Stimulated activated CD8-positive, alpha-beta memory T cell treated with anti-CD3 and anti-CD28 coated beads, Interleukin-12 subunit alpha, Interleukin-12 subunit beta, amount 100 ng/mL, for 1 hour (primary cell): ENCODE data around the gene ZBTB26.

Experiments used
- DNase-seq: peaks from one replicate; pipeline ENCODE4 v3.0.0-alpha.2; 2020; ENCODE audit warnings: low read depth

ZBTB26 gene, protein sequence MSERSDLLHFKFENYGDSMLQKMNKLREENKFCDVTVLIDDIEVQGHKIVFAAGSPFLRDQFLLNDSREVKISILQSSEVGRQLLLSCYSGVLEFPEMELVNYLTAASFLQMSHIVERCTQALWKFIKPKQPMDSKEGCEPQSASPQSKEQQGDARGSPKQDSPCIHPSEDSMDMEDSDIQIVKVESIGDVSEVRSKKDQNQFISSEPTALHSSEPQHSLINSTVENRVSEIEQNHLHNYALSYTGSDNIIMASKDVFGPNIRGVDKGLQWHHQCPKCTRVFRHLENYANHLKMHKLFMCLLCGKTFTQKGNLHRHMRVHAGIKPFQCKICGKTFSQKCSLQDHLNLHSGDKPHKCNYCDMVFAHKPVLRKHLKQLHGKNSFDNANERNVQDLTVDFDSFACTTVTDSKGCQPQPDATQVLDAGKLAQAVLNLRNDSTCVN

GRCh38 chr9:122931226-122932121 lies at the start of gene ZBTB26:
TSS of gene ZBTB26 (minus strand) at chr9:122931512. CDS start at chr9:122919934, 11,578 bp downstream.
- DNase-seq, result peak; percentile 85

GRCh38 chr9:122978601-122979000 lies 47.3 kb upstream of the ZBTB26 start:
- DNase-seq, result no peak

DNA sequence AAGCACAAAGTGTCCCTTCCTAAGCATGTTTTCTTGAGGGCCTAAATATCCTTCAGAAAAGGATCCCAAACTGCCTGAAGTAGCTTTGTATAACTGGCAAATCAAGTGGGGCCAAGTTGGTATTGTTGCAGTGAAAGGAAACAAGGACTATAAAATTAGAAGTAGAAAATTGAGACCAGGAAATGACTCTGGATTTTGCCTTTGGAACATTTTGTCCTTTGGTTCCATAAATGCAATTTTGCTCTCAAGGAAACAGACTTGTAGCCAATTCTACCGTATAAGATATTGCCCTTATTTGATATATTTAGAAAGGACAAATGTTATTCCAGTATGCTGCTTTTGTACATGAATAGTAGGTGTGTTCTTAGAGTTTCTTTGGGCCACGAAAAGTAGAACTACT lies 43.9 kb upstream of the ZBTB26 start:
- DNase-seq, result no peak

DNA sequence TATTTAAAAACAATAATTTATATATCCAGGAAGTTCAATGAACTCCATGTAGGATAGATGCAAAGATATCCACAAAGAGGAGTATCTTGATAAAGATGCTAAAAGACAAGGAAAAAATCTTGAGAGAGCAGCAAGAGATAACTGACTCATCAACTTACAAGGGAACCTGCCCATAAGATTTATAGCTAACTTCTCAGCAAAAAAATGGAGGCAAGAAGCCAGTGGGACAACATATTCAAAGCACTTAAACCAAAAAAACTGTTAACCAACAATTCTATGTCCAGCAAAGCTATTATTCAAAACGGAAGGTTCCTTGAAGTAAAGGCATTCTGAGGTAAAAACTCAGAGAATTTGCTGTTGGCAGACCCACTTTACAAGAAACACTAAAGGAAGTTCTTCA lies 29.8 kb upstream of the ZBTB26 start:
- no peak for DNase-seq

- no peak for DNase-seq
These were observed 24.6 kb upstream of the ZBTB26 start for GRCh38 chr9:122955961-122956360.

DNA sequence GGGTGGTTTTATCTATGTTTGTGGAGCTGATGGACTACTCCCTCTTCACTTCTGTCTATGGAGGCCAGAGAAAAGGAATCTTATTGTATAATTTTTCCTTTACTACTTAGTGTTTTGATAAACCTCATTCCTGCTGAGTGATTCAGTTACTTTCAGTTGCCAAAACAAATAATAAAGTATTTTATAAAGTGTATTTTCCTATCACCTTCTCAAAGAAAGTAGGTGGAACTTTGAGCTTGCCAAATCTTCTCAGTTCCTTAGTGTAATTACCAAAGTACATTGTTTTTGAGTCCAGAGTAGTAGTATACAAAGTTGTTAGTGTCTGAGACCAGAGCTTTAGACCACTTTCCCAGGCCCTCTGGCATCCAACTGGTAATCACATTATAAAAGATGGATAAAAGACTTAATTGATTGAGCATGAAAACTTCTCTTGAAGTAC lies 23.0 kb upstream of the ZBTB26 start:
- no peak for DNase-seq

- DNase-seq, result no peak
These were observed 19.7 kb upstream of the ZBTB26 start for GRCh38 chr9:122951056-122951455.

- no peak for DNase-seq
These were observed 19.0 kb upstream of the ZBTB26 start for GRCh38 chr9:122950263-122950662.

GRCh38 chr9:122949696-122950095 lies 18.4 kb upstream of the ZBTB26 start:
- no peak for DNase-seq

GRCh38 chr9:122948313-122948712 lies 17.0 kb upstream of the ZBTB26 start:
- DNase-seq, result no peak

- no peak for DNase-seq
These were observed 15.2 kb upstream of the ZBTB26 start for GRCh38 chr9:122946461-122947005.

DNA sequence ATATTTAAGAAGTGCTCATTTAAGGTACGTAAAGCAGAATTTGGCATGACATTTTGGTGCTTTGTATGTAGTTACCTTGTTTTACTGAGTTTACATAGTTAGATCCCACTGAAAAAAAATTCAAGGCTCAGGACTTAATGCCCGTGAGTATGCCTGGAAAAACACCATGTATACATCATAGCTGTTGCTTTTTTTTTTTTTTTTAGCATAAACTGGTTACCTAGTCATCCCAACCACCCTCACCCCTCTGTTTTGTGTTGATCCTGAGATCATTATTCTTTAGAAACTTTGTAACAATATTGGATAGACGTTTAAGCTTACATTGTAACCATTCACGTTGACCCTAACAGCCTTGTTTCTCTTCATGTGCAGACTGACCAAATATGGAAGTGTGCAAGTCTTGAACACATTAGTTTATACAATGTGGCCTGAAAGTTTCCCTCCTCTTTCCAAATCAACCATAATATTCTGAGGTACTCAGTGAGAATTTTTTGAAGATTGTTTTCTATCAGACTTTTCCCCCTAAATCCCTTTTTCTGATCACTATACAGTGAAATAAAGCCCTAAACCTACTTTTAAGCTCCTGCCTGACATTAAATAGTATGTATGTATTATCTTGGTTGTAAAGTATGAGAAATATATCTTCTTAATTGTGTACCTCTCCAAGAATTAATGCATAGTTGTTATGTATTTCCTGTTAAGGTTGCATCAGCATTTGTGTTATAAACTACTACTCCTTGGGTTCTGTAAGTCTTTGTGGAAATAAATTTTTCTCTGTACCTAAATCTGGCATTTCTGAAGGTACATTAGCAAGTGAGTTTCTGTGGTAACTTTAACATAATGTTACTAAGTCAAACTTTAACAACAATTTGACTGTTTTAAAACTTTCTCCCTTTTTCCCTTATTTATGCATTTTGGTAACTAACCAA lies 13.9 kb upstream of the ZBTB26 start:
- no peak for DNase-seq

DNA sequence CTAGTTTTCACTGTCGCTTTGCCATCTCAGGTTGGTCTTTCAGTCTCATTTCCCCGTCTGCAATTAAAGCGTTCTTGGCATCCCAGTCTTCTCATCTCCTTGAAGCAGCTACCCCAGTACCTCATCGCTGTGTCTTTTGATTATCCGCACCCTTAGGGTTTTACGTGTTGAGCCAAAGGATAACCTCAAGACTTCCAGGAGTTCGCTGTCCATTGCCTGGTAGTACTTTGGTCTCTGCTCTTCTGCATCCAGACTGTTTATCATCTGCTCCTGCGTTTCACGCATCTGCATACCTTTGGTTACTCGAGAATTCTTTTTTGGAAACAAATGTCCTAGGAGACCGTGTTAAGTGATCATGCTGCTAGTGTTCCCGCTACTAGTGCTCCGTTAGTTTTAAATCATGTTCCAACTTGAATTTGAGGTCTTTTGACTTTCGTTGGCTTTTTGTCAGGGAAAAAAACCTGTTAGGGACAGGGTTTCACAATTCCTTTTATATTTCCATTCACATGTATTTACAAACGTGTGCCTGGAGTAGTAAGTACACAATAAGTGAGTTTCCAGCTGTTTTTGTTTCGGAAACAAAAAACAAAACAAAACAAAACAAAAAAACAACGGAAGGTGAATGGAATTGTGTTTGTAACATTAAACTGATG lies 10.4 kb upstream of the ZBTB26 start:
- DNase-seq, result no peak

DNA sequence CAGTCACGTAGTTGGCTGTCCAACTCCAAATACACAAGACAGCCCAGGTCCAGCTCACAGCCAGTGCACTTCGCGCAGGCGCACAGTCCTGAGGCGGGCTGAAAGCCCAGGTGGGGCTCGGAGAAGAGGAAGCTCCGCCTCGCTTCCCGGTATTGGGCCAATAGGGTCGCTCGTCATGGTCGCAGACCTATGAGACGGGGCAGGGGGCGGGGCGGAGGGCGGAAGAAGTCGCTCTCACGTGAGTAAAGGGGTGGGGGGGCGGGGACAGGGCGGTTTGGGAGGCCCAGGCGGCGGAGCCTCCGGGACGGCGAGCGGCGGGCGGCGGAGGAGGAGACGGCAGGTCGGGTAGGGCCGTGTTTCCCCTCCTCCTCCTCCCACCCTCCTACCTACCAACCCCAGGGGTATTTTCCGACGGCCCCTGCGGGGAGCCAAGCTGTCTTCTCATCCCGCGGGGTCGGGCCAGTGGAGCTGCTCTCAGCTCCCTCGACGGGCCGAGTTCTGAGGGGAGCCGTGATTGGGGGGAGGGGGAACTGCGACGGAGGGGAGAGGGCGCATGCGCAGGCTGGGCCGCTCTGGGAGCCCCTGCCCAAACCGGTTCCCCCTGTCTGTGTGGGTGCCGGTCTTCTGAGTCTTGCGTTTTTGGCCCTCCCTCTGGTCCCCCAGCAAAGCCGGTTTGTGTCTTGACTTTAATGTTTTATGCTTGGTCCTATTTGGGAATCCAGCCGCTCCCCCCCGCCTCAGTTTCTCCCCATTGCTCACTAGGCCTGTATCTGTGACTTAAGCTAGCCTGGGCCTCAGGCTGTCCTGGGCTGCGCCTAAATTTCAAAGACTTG lies 9.7 kb upstream of the ZBTB26 start, which contains the start of gene RABGAP1:
Gene RABGAP1 (plus strand): TSS at position 272 of the 833 bp plus-strand sequence. CDS start 16,040 bp downstream, outside the sequence.
- peak; percentile 98 for DNase-seq

- DNase-seq, result no peak
These were observed 9.1 kb upstream of the ZBTB26 start for GRCh38 chr9:122940454-122940748.

GRCh38 chr9:122939601-122940000 lies 8.3 kb upstream of the ZBTB26 start:
- no peak for DNase-seq

GRCh38 chr9:122936883-122937282 lies 5.6 kb upstream of the ZBTB26 start:
- no peak for DNase-seq

DNA sequence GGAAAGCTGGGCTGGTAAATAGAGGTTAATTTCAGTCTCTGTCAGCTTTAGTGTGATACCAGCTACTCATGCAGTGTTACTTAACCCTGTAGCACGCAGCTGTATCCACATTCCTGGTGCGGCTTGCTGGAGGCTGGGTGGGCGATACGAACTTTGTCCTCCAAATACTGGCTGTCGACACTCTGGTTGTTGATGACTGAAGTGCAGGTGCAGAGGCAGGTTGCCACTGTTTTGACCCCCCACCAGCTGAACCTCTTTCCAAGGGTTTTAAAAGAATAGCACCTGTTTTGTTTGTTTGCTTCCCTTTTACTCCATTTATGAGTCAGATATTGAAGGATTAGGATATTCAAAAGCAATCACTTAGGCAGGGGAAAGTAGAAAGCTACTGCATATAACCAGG lies 5.2 kb upstream of the ZBTB26 start:
- DNase-seq, result no peak

GRCh38 chr9:122930541-122931225 lies 629 bp downstream of the ZBTB26 start:
- no peak for DNase-seq
